HG02610 (cell line): Measurements from ENCODE around the gene CKAP2L.
A peak's percentile ranks its signal among the peaks of the same experiment; 100 is the strongest.

Source experiments
- ATAC-seq: cut with Tn5 transposase; IDR thresholded peaks from one replicate; pipeline ENCODE4 v1.9.1; 2021; ENCODE audit warnings: mild to moderate bottlenecking, moderate library complexity; ENCODE audit not compliant: unreplicated experiment

Gene CKAP2L, protein sequence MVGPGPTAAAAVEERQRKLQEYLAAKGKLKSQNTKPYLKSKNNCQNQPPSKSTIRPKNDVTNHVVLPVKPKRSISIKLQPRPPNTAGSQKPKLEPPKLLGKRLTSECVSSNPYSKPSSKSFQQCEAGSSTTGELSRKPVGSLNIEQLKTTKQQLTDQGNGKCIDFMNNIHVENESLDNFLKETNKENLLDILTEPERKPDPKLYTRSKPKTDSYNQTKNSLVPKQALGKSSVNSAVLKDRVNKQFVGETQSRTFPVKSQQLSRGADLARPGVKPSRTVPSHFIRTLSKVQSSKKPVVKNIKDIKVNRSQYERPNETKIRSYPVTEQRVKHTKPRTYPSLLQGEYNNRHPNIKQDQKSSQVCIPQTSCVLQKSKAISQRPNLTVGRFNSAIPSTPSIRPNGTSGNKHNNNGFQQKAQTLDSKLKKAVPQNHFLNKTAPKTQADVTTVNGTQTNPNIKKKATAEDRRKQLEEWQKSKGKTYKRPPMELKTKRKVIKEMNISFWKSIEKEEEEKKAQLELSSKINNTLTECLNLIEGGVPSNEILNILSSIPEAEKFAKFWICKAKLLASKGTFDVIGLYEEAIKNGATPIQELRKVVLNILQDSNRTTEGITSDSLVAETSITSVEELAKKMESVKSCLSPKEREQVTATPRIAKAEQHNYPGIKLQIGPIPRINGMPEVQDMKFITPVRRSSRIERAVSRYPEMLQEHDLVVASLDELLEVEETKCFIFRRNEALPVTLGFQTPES

DNA sequence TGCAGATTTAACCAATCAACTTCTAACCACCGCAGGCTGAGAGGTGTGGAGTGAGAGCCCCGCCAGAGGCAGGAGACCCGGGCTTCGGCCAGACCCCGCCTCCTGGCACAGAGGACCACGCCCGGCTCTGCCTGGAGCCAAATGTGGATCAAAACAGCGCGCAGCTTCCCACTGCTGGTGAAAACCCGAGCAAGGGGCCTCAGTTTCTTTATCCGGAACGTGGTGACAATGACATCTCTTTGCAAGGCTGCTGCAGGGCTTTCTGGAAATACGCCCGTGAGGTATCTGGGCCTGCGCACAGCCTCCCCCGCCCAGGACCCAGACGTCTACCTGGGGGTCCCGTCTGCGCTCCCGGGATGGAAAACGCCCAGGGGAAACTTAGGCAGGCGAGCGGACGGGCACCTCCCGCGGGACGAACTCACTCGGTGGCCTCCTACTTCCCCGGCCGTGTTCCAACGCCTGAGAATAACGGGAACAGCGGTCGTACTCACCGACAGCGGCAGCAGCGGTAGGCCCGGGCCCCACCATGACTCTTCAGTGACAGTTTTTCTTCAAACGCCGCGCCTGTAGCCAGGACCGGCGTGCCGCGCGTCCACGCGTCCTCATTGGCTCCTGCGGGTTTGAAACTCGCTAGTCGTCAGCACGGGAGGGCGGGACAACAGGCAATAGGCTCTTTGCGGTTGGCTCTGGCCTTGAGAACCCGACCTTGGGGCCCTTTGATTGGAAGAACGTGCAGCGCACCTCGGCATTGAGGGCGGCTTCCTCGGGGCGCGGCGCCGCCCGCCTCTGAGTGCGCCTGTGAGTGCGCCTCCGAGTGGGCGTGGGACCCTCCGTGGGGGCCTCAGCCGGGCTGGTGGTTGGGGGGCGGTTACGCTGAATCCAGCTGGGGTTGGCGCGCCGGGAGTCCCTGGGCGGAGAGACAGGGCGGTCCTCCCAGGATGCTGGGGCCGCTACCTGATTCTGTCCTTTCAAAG lies at the start of gene CKAP2L:
Gene CKAP2L (minus strand): TSS at position 539 of the 974 bp plus-strand sequence. CDS start 11 bp downstream, at position 528.
- ATAC-seq = peak; percentile 99

GRCh38 chr2:112813280-112813966 lies 49.0 kb upstream of the CKAP2L start:
- ATAC-seq = no peak

- no peak for ATAC-seq
Measured at GRCh38 chr2:112812318-112813267, 48.2 kb upstream of the CKAP2L start.

- ATAC-seq = no peak
Measured at GRCh38 chr2:112811841-112812306, 47.5 kb upstream of the CKAP2L start.

GRCh38 chr2:112811276-112811831 lies 46.9 kb upstream of the CKAP2L start:
- no peak for ATAC-seq

DNA sequence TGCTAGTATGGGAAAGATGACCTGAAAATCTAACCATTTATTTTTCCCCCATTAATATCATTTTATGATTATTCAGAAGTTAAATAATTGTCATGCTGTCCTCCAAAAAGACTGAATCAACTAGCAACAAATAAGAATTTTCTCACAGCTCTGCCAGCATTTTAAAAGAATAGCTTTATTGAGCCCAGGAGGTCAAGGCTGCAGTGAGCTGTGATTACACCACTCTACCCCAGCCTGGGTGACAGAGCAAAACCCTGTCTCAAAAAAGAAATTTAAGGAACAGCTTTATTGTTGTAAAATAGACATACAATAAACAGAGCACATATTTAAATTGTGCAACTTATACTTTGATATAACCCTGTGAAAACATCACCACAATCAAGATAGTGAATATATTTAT lies 44.7 kb upstream of the CKAP2L start:
- ATAC-seq = no peak

- ATAC-seq = no peak
Measured at GRCh38 chr2:112807233-112807807, 42.9 kb upstream of the CKAP2L start.

GRCh38 chr2:112805542-112805941 lies 41.1 kb upstream of the CKAP2L start:
- ATAC-seq = no peak

GRCh38 chr2:112803691-112804521 lies 39.5 kb upstream of the CKAP2L start:
- peak; percentile 54 for ATAC-seq

DNA sequence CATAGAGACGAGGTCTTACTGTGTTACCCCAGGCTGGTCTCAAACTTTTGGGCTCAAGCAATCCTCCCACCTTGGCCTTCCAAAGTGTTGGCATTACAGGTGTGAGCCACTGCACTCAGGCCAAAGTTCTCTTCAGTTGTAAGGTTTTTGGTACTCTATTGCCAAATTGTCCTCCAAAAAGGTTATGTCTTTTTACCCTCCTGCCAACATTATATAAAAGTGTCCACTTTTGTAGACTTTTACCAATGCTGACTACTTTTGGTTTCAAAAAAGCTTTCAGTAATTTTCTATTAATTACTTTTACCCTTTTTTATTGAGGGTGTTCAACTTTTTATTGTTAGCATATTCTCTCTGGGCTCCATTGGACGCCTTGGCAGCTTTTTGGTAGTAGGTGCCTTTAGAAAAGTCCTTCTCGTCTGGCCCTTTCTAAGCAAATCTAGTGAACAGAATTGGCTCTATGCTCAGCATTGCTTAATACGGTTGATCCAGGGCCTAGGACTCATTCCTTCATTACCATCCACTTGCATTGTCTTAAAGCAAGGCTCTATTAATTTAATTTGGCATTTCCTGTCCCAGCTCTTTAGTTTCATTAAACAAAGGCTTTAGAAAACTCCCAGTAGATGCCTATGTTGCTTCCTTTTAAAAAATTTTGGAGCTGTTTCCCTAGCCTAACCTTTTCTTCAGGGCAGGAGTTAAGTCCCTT lies 36.6 kb upstream of the CKAP2L start:
- no peak for ATAC-seq

DNA sequence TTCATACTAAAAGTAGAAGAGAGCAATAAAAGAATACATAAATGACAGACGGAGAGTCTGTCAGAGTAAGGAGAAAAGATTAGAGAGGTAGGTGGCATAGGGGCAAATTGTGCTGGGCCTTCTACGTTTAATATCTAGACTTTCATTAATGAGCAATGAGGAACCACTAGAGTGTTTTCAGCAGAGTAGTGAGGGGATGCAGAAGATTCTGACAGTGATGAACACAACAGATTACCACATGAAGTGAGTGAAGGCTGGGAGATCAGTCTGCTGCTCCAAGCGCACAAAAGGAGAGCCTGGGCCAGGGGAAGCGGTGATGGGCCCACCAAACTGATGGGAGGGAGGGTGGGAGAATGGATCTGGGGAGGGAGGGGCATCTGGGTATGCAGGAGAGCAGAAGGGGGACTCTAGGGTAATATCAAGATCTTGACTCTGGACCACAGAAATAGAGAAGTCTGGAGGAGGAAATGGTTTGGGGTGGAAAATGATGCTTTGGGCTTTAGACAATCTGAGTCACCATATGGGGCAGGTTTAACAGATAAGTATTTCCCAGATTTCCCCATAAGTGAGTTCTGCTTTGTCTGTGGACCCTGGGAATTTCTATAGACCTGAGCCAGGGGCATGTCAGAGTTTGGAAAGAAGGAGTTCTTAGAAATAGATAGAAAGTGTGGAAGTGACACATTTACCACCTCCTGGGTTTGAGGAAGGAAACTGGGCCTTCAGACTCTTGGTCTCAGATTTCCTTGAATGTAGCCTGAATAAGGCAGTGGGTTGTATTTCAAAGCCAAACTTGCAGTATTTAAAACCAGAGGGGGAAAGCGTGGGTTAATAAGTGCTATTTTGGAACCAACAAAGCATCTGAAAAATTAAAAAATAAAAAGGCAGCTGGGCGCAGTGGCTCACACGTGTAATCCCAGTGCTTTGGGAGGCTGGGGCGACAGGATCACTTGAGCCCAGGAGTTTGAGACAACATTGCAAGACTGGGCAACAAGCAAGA lies 34.9 kb upstream of the CKAP2L start:
- ATAC-seq = no peak

DNA sequence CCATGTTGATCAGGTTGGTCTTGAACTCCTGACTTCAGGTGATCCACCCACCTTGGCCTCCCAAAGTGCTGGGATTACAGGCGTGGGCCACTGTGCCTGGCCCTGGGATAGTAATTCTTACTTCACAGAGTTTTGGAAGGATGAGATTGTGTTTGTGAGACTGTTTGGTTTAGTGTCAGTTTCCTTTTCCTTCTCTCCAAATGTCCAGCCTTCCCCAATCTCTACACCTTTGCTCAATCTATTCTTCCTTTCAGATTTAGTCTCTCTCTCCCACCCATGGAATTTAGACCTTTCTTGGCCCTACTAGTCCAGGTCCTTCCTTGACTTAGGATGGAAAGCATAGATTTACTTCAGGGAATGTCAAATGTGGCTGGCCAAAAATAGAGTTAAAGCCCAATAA lies 32.1 kb upstream of the CKAP2L start:
- no peak for ATAC-seq

GRCh38 chr2:112795774-112796173 lies 31.4 kb upstream of the CKAP2L start:
- no peak for ATAC-seq

- ATAC-seq = no peak
Measured at GRCh38 chr2:112794841-112795240, 30.4 kb upstream of the CKAP2L start.

DNA sequence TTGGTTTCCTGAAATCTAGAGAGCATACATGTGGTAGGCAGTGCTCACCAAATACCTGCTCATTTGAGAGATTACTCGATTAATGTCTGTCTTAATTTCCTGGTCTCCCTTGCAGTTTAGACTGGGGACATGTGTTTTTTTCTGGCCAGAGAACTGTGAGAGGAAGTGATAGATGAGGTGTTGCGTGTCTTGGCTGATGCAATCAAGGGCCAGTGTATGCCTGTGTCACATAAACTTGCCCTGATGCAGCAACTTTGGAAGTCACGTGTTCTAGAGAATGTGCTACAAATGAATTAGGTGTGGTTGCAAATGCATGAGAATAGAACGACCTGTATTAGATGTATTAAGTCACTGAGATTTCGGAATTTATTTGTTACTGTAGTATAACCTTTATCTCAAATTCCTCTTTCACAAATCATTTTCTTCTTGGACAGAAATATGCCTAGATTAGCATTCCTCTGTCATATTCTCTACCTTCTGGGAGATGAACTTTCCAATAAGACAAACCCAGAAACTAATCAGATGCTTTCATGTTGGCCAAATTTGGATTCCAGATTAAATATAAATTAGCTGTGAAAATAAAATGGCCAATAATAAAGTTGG lies 29.8 kb upstream of the CKAP2L start:
- ATAC-seq = no peak
